Type B pancreatic cell (in vitro differentiated cells): ENCODE results near the gene NR0B2. TPM values are rescaled to one million over a fixed set of nuclear protein-coding genes. Genes with fewer than 3 reads are reported as not detected.

Experiments used
- DNase-seq: peaks from one replicate; pipeline ENCODE4 v3.0.0; 2021; ENCODE audit warnings: mixed read lengths; ENCODE audit not compliant: unreplicated experiment; ENCODE audit errors: extremely low spot score
- H3K27ac Mint-ChIP-seq: 2 replicates; pipeline ENCODE4 v1.8.0; 2021; ENCODE audit warnings: mild to moderate bottlenecking, mixed read lengths
- H3K27me3 Mint-ChIP-seq: 2 replicates; pipeline ENCODE4 v1.8.0; 2021; ENCODE audit warnings: mixed read lengths
- H3K36me3 Mint-ChIP-seq: 2 replicates; pipeline ENCODE4 v1.8.0; 2021; ENCODE audit warnings: mixed read lengths
- H3K4me1 Mint-ChIP-seq: one replicate; pipeline ENCODE4 v1.8.0; 2021; ENCODE audit warnings: mixed read lengths; ENCODE audit not compliant: unreplicated experiment
- H3K4me3 Mint-ChIP-seq: 2 replicates; pipeline ENCODE4 v1.8.0; 2021; ENCODE audit warnings: mild to moderate bottlenecking, mixed read lengths
- H3K9me3 Mint-ChIP-seq: 2 replicates; pipeline ENCODE4 v1.8.0; 2021; ENCODE audit warnings: mixed read lengths
- long read RNA-seq: library from polyadenylated mRNA; unstranded; transcript quantifications from one replicate; pipeline ENCODE4 v2.0.0, GENCODE V29; 2020
- total RNA-seq: library from RNA; stranded (reverse); gene quantifications from 2 replicates; pipeline ENCODE4 v1.2.1, GENCODE V29; 2021; ENCODE audit warnings: low replicate concordance
- TF ChIP-seq, protein P1 (sequence below): fragments of 200-600 bp; sonication (generic); conservative IDR thresholded peaks from 2 replicates; pipeline ENCODE4 v1.5.0; 2021; ENCODE audit warnings: antibody characterized with exemption, mild to moderate bottlenecking

NR0B2 gene, protein sequence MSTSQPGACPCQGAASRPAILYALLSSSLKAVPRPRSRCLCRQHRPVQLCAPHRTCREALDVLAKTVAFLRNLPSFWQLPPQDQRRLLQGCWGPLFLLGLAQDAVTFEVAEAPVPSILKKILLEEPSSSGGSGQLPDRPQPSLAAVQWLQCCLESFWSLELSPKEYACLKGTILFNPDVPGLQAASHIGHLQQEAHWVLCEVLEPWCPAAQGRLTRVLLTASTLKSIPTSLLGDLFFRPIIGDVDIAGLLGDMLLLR
- total RNA-seq: 6.8 and 7.2 TPM in 2 replicates
- long read RNA-seq, transcript NR0B2-201 (2 exons, 1,156 nt): major isoform, 11 of 16 reads
- long read RNA-seq, partial matches to known transcripts: 0 of 16 reads
- long read RNA-seq, other reads (novel, unspliced or antisense): 5 of 16 reads

DNA sequence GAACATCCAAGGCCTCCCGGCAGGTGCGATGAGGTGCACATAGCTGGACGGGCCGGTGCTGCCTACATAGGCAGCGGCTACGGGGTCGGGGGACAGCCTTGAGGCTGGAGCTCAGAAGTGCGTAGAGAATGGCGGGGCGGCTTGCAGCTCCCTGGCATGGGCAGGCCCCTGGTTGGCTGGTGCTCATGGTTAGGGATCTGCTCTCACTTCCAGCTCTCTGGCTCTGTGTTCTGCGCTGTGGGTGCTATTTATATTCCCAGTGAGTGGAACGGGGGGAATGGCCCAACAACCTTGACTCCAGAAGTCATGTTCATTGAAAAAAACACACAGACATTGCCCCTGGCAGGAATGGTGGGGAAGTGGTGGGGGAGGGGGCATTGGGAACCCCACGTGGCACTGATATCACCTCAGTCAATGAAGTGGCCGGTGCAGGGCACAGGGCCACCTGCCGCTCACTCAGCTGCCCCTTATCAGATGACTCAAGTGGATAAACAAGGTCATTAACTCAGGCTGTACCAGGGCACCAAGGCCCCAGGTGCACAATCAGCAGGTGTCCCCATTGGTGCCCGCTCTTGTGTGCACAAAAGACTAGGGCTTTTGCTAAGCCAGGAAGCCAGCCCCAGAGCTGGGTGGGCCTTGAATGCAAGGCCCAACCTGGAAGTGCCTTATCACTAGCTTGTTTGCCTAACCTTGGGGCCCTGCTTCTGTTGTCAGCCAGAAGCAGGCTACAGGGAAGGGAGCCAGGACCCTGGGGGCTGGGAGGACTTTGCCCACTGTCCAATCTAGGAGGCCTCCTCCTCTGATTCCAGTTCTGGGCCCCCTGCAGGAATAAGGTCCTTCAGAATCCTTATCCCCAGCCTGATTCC lies at the start of gene NR0B2:
Gene NR0B2 (minus strand): TSS at position 222 of the 866 bp plus-strand sequence. CDS start 35 bp downstream, at position 187.
- TF ChIP-seq, protein P1, sequence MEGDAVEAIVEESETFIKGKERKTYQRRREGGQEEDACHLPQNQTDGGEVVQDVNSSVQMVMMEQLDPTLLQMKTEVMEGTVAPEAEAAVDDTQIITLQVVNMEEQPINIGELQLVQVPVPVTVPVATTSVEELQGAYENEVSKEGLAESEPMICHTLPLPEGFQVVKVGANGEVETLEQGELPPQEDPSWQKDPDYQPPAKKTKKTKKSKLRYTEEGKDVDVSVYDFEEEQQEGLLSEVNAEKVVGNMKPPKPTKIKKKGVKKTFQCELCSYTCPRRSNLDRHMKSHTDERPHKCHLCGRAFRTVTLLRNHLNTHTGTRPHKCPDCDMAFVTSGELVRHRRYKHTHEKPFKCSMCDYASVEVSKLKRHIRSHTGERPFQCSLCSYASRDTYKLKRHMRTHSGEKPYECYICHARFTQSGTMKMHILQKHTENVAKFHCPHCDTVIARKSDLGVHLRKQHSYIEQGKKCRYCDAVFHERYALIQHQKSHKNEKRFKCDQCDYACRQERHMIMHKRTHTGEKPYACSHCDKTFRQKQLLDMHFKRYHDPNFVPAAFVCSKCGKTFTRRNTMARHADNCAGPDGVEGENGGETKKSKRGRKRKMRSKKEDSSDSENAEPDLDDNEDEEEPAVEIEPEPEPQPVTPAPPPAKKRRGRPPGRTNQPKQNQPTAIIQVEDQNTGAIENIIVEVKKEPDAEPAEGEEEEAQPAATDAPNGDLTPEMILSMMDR: no peak
- no peaks in the 10 kb centered on the region for H3K36me3 Mint-ChIP-seq
- peaks cover 7% of the 10 kb centered on the region for H3K27me3 Mint-ChIP-seq
- H3K27ac Mint-ChIP-seq: peak within 1 kb of the TSS; percentile 86
- H3K4me3 Mint-ChIP-seq: peak within 1 kb of the TSS; percentile 77
- H3K4me1 Mint-ChIP-seq: no peaks in the 10 kb centered on the region
- no peaks in the 10 kb centered on the region for H3K9me3 Mint-ChIP-seq
- no peak for DNase-seq

DNA sequence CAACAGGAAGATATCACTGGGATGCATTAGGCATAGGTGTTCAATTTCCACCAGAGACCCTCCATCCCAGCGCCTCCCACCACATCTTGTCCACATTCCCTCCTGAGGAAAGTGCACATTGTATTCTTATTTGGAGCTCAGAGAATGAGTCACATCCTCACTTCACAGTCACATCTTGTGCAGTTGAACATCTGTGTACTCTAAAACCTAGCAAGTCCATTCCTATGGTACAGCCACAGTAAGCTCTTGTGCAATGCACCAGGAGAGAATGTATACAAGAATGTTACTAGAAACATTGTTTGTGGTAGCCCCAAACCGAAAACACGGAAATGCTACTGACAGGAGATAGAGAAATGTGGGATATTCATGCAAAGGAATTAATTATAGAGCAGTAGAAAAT lies 48.1 kb upstream of the NR0B2 start:
- DNase-seq: no peak
- Mint-ChIP-seq H3K36me3 (no peaks in the 10 kb centered on the region), H3K9me3 (no peaks in the 10 kb centered on the region), H3K27ac (no peak overlapping the region), H3K4me1 (peaks cover 5% of the 10 kb centered on the region), H3K4me3 (peak overlapping the region; percentile 32), H3K27me3 (peaks cover 58% of the 10 kb centered on the region)
- TF ChIP-seq, protein P1: no peak

DNA sequence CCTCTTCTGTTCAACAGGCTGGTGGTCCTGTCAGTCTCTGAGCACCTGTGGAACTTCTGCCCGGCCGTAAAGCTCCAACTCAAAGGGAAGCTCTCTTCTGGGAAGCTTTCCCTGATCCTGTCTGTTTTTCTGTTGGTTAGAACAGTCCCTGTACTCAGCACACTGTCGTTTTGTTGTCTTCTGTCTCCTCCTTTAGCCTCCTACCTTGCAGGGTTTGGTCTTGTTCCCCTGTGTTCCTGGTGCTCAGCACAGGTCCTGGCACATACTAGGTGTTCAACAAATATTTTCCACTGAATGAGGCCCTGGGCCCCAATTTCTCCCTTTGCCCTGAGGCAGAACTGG lies 46.8 kb upstream of the NR0B2 start:
- Mint-ChIP-seq H3K27ac (peak overlapping the region; percentile 93), H3K4me3 (peak overlapping the region; percentile 93), H3K9me3 (peaks cover 5% of the 10 kb centered on the region), H3K36me3 (no peaks in the 10 kb centered on the region), H3K27me3 (peaks cover 62% of the 10 kb centered on the region), H3K4me1 (peaks cover 5% of the 10 kb centered on the region)
- TF ChIP-seq, protein P1: no peak
- no peak for DNase-seq

DNA sequence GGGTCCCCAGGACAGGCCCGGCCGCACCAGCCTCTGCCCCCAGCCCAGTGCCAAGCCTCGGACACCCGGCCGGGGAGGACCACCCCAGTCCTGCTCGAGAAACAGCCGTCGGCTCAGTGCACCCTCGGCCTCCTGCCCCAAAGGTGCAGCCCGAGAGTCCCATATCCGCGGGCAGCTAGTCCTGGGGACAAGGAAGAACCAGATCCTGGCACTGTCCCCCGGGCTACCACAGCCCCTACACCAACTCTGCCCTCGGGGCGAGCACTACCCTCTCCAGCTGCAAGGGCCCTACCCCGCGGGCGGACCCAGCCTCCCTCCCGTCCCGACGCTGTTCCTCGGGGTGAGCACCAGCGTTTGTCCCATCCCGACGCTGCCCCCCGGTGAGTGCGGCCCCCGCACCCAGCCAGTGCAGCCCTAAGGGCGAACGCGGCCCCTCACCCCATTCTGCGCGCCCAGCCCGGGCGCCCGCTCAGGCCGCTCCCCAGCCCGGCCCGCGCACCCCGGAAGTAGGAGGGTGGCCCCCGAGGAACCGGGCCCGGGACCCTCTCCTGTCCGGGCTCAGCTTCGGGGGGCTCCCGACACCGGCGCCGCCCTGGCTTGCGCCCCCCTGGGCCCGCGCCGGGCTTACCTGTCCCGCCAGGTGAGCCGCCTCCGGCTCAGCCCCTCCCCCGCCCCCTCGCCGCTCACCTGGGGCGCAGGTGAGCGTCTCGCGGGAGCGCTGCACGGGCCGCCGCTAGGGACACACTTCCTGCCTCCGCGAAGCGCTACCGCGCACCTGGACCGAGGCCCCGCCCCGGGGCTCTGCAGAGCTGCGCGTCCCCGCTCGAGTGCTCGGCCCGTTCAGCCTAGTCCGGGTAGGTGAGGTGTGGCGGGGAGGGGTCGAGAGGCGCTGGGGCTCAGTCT lies 46.2 kb upstream of the NR0B2 start, which contains the start of gene KDF1:
Gene KDF1 (minus strand): TSS at position 747 of the 903 bp plus-strand sequence. CDS start 8,088 bp downstream, outside the sequence.
- Mint-ChIP-seq H3K9me3 (peaks cover 5% of the 10 kb centered on the region), H3K4me1 (peaks cover 5% of the 10 kb centered on the region), H3K27me3 (peaks cover 65% of the 10 kb centered on the region), H3K36me3 (no peaks in the 10 kb centered on the region), H3K4me3 (peak within 1 kb of the TSS; percentile 93), H3K27ac (peak within 1 kb of the TSS; percentile 93)
- peak; percentile 82 for DNase-seq
- TF ChIP-seq, protein P1: no peak

DNA sequence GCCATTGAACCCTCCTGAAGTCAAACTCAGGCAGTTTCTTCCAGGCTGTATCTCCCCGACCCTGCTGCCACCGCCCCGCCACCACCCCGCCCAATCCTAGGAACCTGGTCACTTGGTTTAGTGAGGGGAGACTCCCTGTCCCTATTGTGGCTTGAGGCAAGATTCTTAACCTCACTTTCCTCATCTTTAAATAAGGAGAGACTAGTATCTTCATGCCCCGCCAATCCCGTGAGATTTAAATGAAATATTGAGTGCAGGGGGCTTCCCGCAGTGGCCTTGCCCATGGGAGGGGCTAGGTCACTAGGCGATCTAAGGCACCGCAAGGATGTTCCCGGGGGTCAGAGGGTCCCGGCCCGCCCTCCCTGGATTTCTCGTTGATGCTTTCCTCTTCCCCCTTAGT lies 45.5 kb upstream of the NR0B2 start:
- H3K4me1 Mint-ChIP-seq: peaks cover 5% of the 10 kb centered on the region

More for the DNA sequence above, 45.5 kb upstream of the NR0B2 start:
- H3K9me3 Mint-ChIP-seq: peaks cover 5% of the 10 kb centered on the region
- peaks cover 58% of the 10 kb centered on the region for H3K27me3 Mint-ChIP-seq
- TF ChIP-seq, protein P1: no peak
- DNase-seq: no peak
- no peaks in the 10 kb centered on the region for H3K36me3 Mint-ChIP-seq
- peak overlapping the region; percentile 82 for H3K4me3 Mint-ChIP-seq
- H3K27ac Mint-ChIP-seq: no peak overlapping the region
